ENCODE data around the gene DIO1. TPM values are rescaled to one million over a fixed set of nuclear protein-coding genes. Genes with fewer than 3 reads are reported as not detected.

DIO1 gene
- total and polyA plus RNA-seq, 2 of the 8 experiments (the other 6 are each of a cell fraction or from before 2014, with no cell fraction given) = 0.14 TPM; not detected in 1

- no peak for FAIRE-seq
- Histone ChIP-seq H4K5ac (ENCODE audit: insufficient read length, low read depth, low read length) (no peak overlapping the region), H3K79me1 (ENCODE audit: low read depth, low read length) (peaks cover 7% of the 10 kb centered on the region; the same call in 1 of the 2 replicates)
These were observed 60.1 kb downstream of the DIO1 start for GRCh38 chr1:53954128-53954527.

More at GRCh38 chr1:53954128-53954527, 60.1 kb downstream of the DIO1 start:
- no peak overlapping the region for H3K4me3 ChIP-seq (ENCODE audit: extremely low read depth in 1 of 4, insufficient read depth in 2 of 4, low read depth in 3 of 4, low read length in 4 of 4)
- H3K36me3 ChIP-seq (ENCODE audit: control insufficient read depth in 2 of 4, insufficient read depth in 4 of 4, low read length in 3 of 4) = peaks cover 0 to 44% (median 12%) of the 10 kb centered on the region in 4 experiments; a peak in 6 of 8 replicates
- ChIA-PET POLR2A (ENCODE audit: partially characterized antibody) (interaction anchor here (0.6 to 1.2 kb wide), 2 partner anchors 40 to 465 kb away, joined by 3 to 4 read pairs; no protein-coding TSS in a partner anchor), CTCF (ENCODE audit: partially characterized antibody) (interaction anchor here (0.6 to 7.6 kb wide), 7 partner anchors 9 to 750 kb away, joined by 3 to 112 read pairs (median 3); no protein-coding TSS in a partner anchor)
- H2BK120ac ChIP-seq (replicated peaks; ENCODE audit: low read depth, low read length) = no peak overlapping the region
- TF ChIP-seq GTF2F1 (IDR thresholded peaks at IDR 0.05; ENCODE audit: borderline replicate concordance, low read depth, low read length) (no peak), TAF1 (IDR thresholded peaks at IDR 0.05; ENCODE audit: low read depth, low read length) (no peak), MAX (IDR thresholded peaks at IDR 0.05) (no peak), BACH1 (IDR thresholded peaks at IDR 0.05; ENCODE audit: low read length) (no peak), SAP30 (IDR thresholded peaks at IDR 0.05; ENCODE audit: insufficient read depth, insufficient replicate concordance, low read length) (no peak)
- no peak overlapping the region for H3K27ac ChIP-seq (ENCODE audit: low read depth, low read length)
- peaks cover 0 to 25% (median 5%) of the 10 kb centered on the region in 4 experiments for H3K4me1 ChIP-seq (replicated peaks in 1 of 4; ENCODE audit: control insufficient read depth in 3 of 4, insufficient read depth in 4 of 4, low read length in 3 of 4)
- no peak overlapping the region for H3K14ac ChIP-seq (ENCODE audit: insufficient read length)
- no peak overlapping the region for H4K8ac ChIP-seq (ENCODE audit: extremely low read depth, insufficient read depth, low read length)
- H3K79me2 ChIP-seq (ENCODE audit: control insufficient read depth in 1 of 2, insufficient read depth in 2 of 2, low read length in 2 of 2) = peaks cover 3 to 22% of the 10 kb centered on the region in 2 experiments; a peak in 3 of 4 replicates
- peaks cover 5 to 10% of the 10 kb centered on the region in 2 experiments for H4K20me1 ChIP-seq (replicated peaks in 1 of 2; ENCODE audit: control insufficient read depth in 1 of 2, insufficient read depth in 2 of 2, low read length in 2 of 2)
- H3K27me3 ChIP-seq (replicated peaks in 1 of 4; ENCODE audit: control insufficient read depth in 3 of 4, extremely low read depth in 1 of 4, insufficient read depth in 3 of 4, low read length in 3 of 4) = no peaks in the 10 kb centered on the region
- no peaks in the 10 kb centered on the region for H3K9me3 ChIP-seq (ENCODE audit: insufficient read depth in 2 of 2, low read depth in 1 of 2, low read length in 1 of 2)
- H3K23me2 ChIP-seq (ENCODE audit: low read depth, low read length) = no peaks in the 10 kb centered on the region
- no peak overlapping the region for H4K91ac ChIP-seq (replicated peaks; ENCODE audit: insufficient read length, low read length)
- no peak overlapping the region for H3K9ac ChIP-seq (replicated peaks in 1 of 4; ENCODE audit: extremely low read depth in 1 of 4, low read depth in 3 of 4, low read length in 3 of 4)
- H2AFZ ChIP-seq (ENCODE audit: low read length) = no peak overlapping the region
- no peak overlapping the region for H3K56ac ChIP-seq (replicated peaks; ENCODE audit: insufficient read length, low read depth, low read length)
- DNase-seq (ENCODE audit: low read depth in 1 of 2, low spot score in 2 of 2) = no peak
- no peak overlapping the region for H2AK5ac ChIP-seq (ENCODE audit: low read depth, low read length)
- no peak overlapping the region for H2BK20ac ChIP-seq (ENCODE audit: low read length)
- no peak overlapping the region for H3K4me2 ChIP-seq (ENCODE audit: insufficient read depth in 1 of 2, low read depth in 2 of 2, low read length in 2 of 2)
- H2BK12ac ChIP-seq (ENCODE audit: low read depth, low read length) = no peak overlapping the region
- WGBS, 2 experiments (ENCODE audit: extremely low coverage in 1 of 2, insufficient coverage in 1 of 2, insufficient read length in 1 of 2, insufficient replicate concordance in 2 of 2, low coverage in 1 of 2, low lambda C conversion rate in 2 of 2, missing lambda C conversion rate in 1 of 2) = 84% methylated on average over 2 of the region's 2 CpGs; no CpG with 5 or more reads in 1 of the 2 experiments
- no peak overlapping the region for H3K4ac ChIP-seq (replicated peaks; ENCODE audit: insufficient read length, low read depth, low read length)
- no peak overlapping the region for H3K23ac ChIP-seq (ENCODE audit: insufficient read length)
- no peak overlapping the region for H2BK15ac ChIP-seq (ENCODE audit: low read length)
- no peak overlapping the region for H3K18ac ChIP-seq (ENCODE audit: extremely low read depth, low read length)
- H2BK5ac ChIP-seq (ENCODE audit: low read depth, low read length) = no peak overlapping the region

Data from H1 (cell line).